Measurements from ENCODE around the gene BMAL1. TPM values are rescaled to one million over a fixed set of nuclear protein-coding genes. Genes with fewer than 3 reads are reported as not detected.

BMAL1 gene
- total and polyA plus RNA-seq, 2 donors (not counting 3 experiments of a cell fraction or from before 2014, with no cell fraction given) = 5.8 to 10.1 TPM

GRCh38 chr11:13297917-13298356 is 20.3 kb downstream of the BMAL1 start:
- H3K36me3 ChIP-seq (ENCODE audit: control insufficient read depth in 2 of 2, extremely low read depth in 1 of 2, insufficient read depth in 2 of 2, low read length in 2 of 2) = no peaks in the 10 kb centered on the region
- BruUV-seq (replicated peaks) = no TSS peak
- no peaks in the 10 kb centered on the region for H3K4me1 ChIP-seq (ENCODE audit: control insufficient read depth, extremely low read depth, insufficient read depth, low read length)
- H3K4me2 ChIP-seq (ENCODE audit: insufficient read depth, low read length) = no peak overlapping the region
- no peaks in the 10 kb centered on the region for H3K9me1 ChIP-seq (replicated peaks; ENCODE audit: control insufficient read depth, extremely low read depth, insufficient read depth, low read length)
- CTCF ChIA-PET = interaction anchor here (0.7 to 2.9 kb wide), 7 partner anchors 37 to 88 kb away, joined by 3 to 23 read pairs (median 4); no protein-coding TSS in a partner anchor
- intact Hi-C loops (cut with micrococcal nuclease) (no loop called here), dilution Hi-C loops (cut with MboI; ENCODE audit: extremely low pct_ligation_motif_present, low sequenced_read_pairs) (no loop called here)
- DNase-seq (ENCODE audit: low read depth, low spot score) = no peak
- H3K9ac ChIP-seq (replicated peaks; ENCODE audit: extremely low read depth, insufficient read depth, low read length) = no peak overlapping the region
- POLR2A ChIA-PET = no interaction called here
- TF ChIP-seq POLR2AphosphoS5 (IDR thresholded peaks at IDR 0.05; ENCODE audit: insufficient read depth, low read depth, low read length) = no peak
- no peak for TF ChIP-seq JUN (IDR thresholded peaks at IDR 0.05; ENCODE audit: borderline replicate concordance, insufficient read depth, insufficient read length, low read depth)
- no peak for TF ChIP-seq CTCF (IDR thresholded peaks at IDR 0.05; ENCODE audit: extremely low read depth in 1 of 2, insufficient read depth in 1 of 2, low read depth in 1 of 2, low read length in 2 of 2)
- no peak for TF ChIP-seq EZH2 (IDR thresholded peaks at IDR 0.05; ENCODE audit: borderline replicate concordance, low read depth, low read length, severe bottlenecking)
- TF ChIP-seq GATA2 (IDR thresholded peaks at IDR 0.05; ENCODE audit: insufficient read depth, insufficient read length, low read depth, low read length) = no peak
- no peak for TF ChIP-seq POLR2A (IDR thresholded peaks at IDR 0.05; ENCODE audit: low read depth, low read length)
- no peak for TF ChIP-seq MAX (IDR thresholded peaks at IDR 0.05; ENCODE audit: insufficient read depth, insufficient read length)
- no peaks in the 10 kb centered on the region for H3K27me3 ChIP-seq (ENCODE audit: control insufficient read depth in 2 of 2, insufficient read depth in 2 of 2, low read length in 2 of 2)
- no peak for FAIRE-seq
- H3K27ac ChIP-seq (ENCODE audit: insufficient read depth, low read depth, low read length) = no peak overlapping the region
- no peaks in the 10 kb centered on the region for H3K79me2 ChIP-seq (ENCODE audit: control insufficient read depth, insufficient read depth, low read length)
- H3K9me3 ChIP-seq (replicated peaks; ENCODE audit: control insufficient read depth, insufficient read depth, low read length) = no peaks in the 10 kb centered on the region
- H2AFZ ChIP-seq (ENCODE audit: low read depth, low read length) = no peak overlapping the region
- H3K4me3 ChIP-seq (replicated peaks in 1 of 3; ENCODE audit: insufficient read depth in 1 of 3, low read depth in 1 of 3, low read length in 3 of 3) = no peak overlapping the region
- H4K20me1 ChIP-seq (replicated peaks; ENCODE audit: control insufficient read depth, extremely low read depth, insufficient read depth, low read length) = no peaks in the 10 kb centered on the region
